Naive B cell (primary cell): Measurements from ENCODE around the gene SCT. TPM values are rescaled to one million over a fixed set of nuclear protein-coding genes. Genes with fewer than 3 reads are reported as not detected.
A peak's percentile ranks its signal among the peaks of the same experiment; 100 is the strongest.

ENCODE experiments used
- ATAC-seq, 2 donors: fragments of 150-1000 bp; cut with Tn5 transposase; 2 replicates each; pipeline ENCODE4 v1.10.0; 2021; ENCODE audit warnings: low read depth in 2 of 2, mild to moderate bottlenecking in 2 of 2, moderate library complexity in 2 of 2
- DNase-seq: peaks from one replicate; pipeline ENCODE4 v3.0.0; 2022
- H3K27ac Mint-ChIP-seq, 6 donors: one replicate each; pipeline ENCODE4 v1.8.0; 2020 to 2022; ENCODE audit warnings: mild to moderate bottlenecking in 6 of 6, mixed read lengths in 6 of 6, moderate library complexity in 5 of 6, inconsistent platforms in 2 of 6
- H3K27me3 Mint-ChIP-seq, 3 donors: one replicate each; pipeline ENCODE4 v1.8.0; 2021 to 2022; ENCODE audit warnings: mixed read lengths in 3 of 3, mild to moderate bottlenecking in 1 of 3
- H3K36me3 Mint-ChIP-seq, 2 donors: one replicate each; pipeline ENCODE4 v1.8.0; 2020 to 2022; ENCODE audit warnings: mixed read lengths in 2 of 2, inconsistent platforms in 1 of 2, mild to moderate bottlenecking in 1 of 2
- H3K4me1 Mint-ChIP-seq, 3 donors: one replicate each; pipeline ENCODE4 v1.8.0; 2020 to 2022; ENCODE audit warnings: mixed read lengths in 3 of 3, inconsistent platforms in 1 of 3, mild to moderate bottlenecking in 1 of 3, moderate library complexity in 1 of 3
- H3K4me3 Mint-ChIP-seq, 8 donors: one replicate each; pipeline ENCODE4 v1.8.0; 2020 to 2022; ENCODE audit warnings: mild to moderate bottlenecking in 8 of 8, mixed read lengths in 8 of 8, moderate library complexity in 8 of 8, inconsistent platforms in 2 of 8
- H3K9me3 Mint-ChIP-seq, 7 donors: one replicate each; pipeline ENCODE4 v1.8.0; 2020 to 2022; ENCODE audit warnings: mixed read lengths in 7 of 7, mild to moderate bottlenecking in 5 of 7, inconsistent platforms in 2 of 7, moderate library complexity in 1 of 7
- polyA plus RNA-seq, 6 donors: library from polyadenylated mRNA; unstranded; fragments of 300-500 nt; fragmentation: Illumina TruSeq; gene quantifications; one replicate each; pipeline ENCODE4 v1.2.3, GENCODE V29; 2021; ENCODE audit warnings: low read depth in 6 of 6

Gene SCT
- polyA plus RNA-seq, 6 donors from 2014 or later = not detected

DNA sequence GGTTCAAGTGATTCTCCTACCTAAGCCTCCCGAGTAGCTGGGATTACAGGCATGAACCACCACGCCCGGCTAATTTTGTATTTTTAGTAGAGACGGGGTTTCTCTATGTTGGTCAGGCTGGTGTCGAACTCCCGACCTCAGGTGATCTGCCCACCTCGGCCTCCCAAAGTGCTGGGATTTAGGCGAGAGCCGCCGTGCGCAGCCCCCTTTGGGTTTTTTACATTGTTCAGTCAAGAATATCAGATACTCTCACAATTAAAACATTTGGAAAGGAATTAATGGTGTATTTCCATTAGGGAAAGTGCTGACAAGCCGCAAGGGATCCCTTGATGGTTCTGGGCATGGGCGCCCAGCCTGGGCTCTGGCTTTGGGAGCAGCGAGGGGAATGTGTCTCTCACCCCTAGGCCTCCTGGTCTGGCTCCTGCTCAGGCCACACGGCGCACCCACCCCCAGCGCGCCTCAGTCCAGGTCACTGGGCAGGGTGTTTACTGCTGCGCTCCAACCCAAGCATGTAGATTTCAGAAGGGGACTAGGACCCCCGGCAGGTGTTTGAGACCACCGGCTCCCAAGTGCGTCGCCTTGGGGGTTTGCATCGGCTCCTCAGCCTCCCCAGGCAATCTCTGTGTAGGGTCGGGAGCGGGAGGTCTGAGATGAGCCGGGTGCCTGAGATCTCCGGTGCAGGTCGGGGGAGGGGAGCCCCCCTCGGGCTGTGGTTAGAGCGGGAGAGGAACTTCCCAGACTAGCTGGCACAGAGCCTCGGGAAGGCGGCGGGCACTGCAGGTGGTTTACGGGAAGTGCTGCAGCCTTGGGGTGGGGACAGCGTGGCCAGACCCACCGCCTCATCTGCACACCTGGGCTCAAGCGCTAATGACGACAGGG lies 10.4 kb downstream of the SCT start:
- Mint-ChIP-seq H3K4me3 (peak overlapping the region; percentile 90 to 96 (median 94)), H3K27me3 (no peaks in the 10 kb centered on the region), H3K27ac (peak overlapping the region; percentile 83 to 98 (median 94)), H3K36me3 (no peaks in the 10 kb centered on the region), H3K9me3 (no peaks in the 10 kb centered on the region), H3K4me1 (peaks cover 11 to 27% (median 13%) of the 10 kb centered on the region in 3 donors)
- no peak for DNase-seq
- no peak for ATAC-seq

DNA sequence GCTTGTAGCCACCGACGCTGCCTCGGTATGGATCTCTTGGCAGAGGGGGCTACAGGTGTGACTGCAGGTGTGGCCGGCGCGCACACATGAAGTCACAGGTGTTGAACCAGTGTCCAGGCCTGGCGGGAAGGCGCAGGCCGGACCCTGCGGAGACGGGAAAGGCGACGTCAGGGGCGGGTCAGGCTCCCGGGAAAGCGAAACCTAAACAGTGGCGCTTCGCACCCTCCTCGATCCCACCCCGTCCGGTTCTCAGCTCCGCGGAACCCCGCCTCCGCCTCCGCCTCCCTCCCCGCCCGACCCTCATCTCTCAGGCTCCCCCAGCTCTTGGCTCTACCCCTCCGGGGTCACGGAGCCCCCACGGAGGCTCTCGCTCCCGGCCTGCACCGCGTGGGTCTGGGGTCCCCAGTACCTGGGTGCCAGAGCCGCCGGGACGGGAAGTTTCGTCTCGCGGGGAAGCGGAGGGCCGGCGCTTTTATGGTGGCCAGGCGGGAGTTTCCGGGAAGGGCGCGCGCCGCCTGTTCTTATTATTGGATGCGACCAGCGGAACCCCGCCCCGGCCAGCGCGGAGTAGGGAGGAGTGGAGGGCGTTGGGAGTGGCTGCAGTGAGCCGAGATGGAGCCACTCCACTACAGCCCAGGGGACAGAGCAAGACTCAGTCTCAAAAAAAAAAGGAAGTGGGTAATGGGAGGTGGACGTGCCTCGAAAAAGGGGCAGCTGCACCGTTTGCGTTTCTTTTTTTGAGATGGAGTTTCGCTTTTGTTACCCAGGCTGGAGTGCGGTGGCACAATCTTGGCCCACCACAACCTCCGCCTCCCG lies 11.3 kb downstream of the SCT start, which contains the start of gene IRF7:
Gene IRF7, minus strand, starts transcription at position 447 of the 816 bp plus-strand sequence. CDS start 586 bp downstream, outside the sequence.
- Mint-ChIP-seq H3K4me3 (peak within 1 kb of the TSS; percentile 90 to 96 (median 94)), H3K36me3 (no peaks in the 10 kb centered on the region), H3K9me3 (no peaks in the 10 kb centered on the region), H3K27ac (peak within 1 kb of the TSS; percentile 92 to 98 (median 95)), H3K4me1 (peaks cover 11 to 27% (median 13%) of the 10 kb centered on the region in 3 donors), H3K27me3 (no peaks in the 10 kb centered on the region)
- DNase-seq (peak; percentile 93), ATAC-seq (peak; percentile 87 to 93)

DNA sequence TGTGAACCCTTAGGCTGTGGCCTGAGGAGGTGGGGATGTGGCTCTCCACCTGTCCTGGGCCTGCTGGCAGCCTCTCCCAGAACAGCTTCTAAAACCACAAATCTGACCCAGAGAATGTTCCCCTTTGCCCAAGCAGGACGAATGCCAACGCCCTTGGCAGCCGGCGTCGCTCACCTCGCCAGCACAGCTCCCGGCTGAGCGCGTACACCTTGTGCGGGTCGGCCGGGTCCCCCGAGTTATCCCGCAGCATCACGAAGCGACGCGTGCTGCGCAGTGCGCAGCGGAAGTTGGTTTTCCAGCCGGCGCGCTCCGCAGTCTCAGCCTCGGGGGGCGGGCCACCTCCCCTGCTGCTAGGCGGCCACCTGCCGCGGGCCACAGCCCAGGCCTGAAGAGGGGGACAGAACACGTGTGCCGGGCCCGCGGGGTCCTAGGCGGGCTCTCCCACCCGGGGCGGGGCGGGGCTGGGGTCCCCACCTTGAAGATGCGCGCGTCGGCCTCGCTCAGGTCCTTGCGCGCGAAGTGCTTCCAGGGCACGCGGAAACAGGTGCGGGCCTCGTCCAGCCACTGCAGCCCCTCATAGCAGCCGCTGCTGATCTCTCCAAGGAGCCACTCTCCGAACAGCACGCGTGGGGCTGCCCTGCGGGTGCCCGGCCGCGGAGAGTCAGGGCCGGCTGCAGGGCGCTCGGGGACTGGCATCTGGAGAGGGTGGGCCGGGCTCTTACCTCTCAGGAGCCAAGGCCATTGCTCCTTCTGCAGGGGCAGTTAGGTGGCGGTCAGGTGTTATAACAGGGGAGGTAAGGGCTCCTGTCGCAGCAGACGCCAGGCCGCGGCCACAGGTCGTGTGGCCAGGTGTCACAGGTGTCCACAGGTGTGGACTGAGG lies 12.1 kb downstream of the SCT start:
- ATAC-seq = no peak
- Mint-ChIP-seq H3K36me3 (no peaks in the 10 kb centered on the region), H3K4me3 (peak overlapping the region; percentile 90 to 96 (median 94)), H3K27me3 (no peaks in the 10 kb centered on the region), H3K4me1 (peaks cover 11 to 27% (median 13%) of the 10 kb centered on the region in 3 donors), H3K9me3 (no peaks in the 10 kb centered on the region), H3K27ac (peak overlapping the region; percentile 41 to 98 (median 92))
- DNase-seq = no peak

DNA sequence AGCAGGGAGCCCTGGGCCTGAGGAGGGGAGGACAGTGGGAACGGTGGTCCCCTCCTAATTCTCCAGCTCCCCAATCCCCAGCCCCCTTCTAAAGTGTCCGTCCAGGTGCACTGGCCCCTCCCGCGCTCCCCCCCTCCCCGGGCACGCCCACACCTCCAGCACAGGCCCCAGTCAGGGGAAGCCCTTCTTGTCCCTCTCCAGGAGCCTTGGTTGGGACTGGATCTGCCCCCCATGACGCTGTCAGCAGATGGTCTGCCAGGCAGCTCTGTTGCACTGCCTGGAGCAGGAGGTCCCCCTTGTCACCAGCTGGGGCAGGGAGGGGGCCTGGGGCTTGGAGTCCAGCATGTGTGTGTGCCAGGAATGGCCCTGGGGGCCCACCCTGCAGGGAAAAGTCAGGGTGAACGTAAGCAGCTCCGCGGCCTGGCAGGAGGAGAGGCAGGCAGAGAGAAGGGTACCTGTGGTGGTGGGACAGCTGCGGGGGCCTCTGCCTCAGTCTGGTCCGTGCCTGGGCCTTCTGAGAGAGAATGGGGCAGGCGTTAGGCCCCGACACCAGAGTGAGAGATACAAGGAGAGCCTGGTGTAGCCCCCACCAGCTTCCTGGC lies 12.9 kb downstream of the SCT start:
- H3K9me3 Mint-ChIP-seq = no peaks in the 10 kb centered on the region
- no peaks in the 10 kb centered on the region for H3K36me3 Mint-ChIP-seq
- ATAC-seq = no peak
- H3K4me1 Mint-ChIP-seq = peaks cover 11 to 27% (median 13%) of the 10 kb centered on the region in 3 donors
- H3K27me3 Mint-ChIP-seq = no peaks in the 10 kb centered on the region
- peak overlapping the region in 5 of 6 donors; percentile 41 to 92 (median 66) for H3K27ac Mint-ChIP-seq
- DNase-seq = no peak
- H3K4me3 Mint-ChIP-seq = peak overlapping the region; percentile 57 to 90 (median 75)

- DNase-seq = no peak
- Mint-ChIP-seq H3K27me3 (no peaks in the 10 kb centered on the region), H3K4me1 (peaks cover 11 to 27% (median 13%) of the 10 kb centered on the region in 3 donors), H3K4me3 (no peak overlapping the region), H3K9me3 (no peaks in the 10 kb centered on the region), H3K27ac (peak overlapping the region in 2 of 6 donors; percentile 76 to 92), H3K36me3 (no peaks in the 10 kb centered on the region)
- ATAC-seq = peak in 1 of 2 donors; percentile 9
Observed at GRCh38 chr11:613369-613968, 13.5 kb downstream of the SCT start.

DNA sequence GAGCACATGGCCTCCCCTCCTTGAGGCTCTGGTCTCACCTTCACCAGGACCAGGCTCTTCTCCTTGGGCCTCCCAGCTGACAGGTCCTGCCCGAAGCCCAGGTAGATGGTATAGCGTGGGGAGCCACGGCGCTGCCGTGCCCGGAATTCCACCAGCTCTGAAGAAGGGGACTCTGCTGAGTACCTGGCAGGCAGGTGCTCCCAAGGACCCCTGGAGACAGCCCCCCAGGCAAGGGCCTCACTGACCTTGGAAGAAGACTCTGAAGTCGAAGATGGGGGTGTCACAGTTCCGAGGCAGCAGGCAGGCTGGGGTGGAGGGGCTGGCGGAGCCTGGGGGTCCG lies 14.1 kb downstream of the SCT start:
- Mint-ChIP-seq H3K4me1 (peaks cover 11 to 27% (median 13%) of the 10 kb centered on the region in 3 donors), H3K4me3 (peak overlapping the region in 2 of 8 donors; percentile 47 to 84), H3K9me3 (no peaks in the 10 kb centered on the region), H3K36me3 (no peaks in the 10 kb centered on the region), H3K27ac (peak overlapping the region in 2 of 6 donors; percentile 36 to 92), H3K27me3 (no peaks in the 10 kb centered on the region)
- DNase-seq = no peak
- no peak for ATAC-seq

DNA sequence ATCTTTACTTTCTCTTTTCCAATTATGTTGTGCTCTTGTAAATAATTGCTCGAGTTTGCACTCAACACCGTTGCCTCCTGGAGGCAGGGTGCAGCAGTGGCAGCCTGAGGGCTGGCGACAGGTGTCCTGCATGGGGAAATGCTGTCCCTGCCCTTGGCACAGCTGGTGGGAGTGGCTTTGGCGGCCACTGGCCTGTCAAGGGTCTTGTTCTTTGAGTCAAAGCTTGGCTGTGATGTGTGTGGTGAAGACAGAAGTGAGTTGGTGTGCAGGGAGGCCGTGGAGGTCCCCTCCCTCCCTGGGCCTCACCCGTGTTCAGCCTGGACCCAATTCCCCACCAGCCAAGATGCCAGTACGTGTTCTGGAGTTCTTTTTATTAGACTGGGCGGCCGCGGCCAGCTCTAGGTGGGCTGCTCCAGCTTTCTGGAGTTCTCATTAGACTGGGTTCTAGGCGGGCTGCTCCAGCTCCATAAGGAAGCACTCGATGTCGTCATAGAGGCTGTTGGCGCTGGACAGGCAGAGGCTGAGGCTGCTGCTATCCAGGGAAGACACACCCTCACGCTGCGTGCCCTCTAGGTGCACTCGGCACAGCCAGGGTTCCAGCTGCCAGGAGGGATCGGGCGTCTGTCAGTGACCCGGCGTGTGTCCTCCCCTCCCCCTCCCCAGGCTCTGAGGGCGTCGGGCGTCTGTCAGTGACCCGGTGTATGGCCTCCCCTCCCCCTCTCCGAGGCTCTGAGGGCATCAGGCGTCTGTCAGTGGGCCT lies 14.6 kb downstream of the SCT start:
- H3K36me3 Mint-ChIP-seq = no peaks in the 10 kb centered on the region

DNA sequence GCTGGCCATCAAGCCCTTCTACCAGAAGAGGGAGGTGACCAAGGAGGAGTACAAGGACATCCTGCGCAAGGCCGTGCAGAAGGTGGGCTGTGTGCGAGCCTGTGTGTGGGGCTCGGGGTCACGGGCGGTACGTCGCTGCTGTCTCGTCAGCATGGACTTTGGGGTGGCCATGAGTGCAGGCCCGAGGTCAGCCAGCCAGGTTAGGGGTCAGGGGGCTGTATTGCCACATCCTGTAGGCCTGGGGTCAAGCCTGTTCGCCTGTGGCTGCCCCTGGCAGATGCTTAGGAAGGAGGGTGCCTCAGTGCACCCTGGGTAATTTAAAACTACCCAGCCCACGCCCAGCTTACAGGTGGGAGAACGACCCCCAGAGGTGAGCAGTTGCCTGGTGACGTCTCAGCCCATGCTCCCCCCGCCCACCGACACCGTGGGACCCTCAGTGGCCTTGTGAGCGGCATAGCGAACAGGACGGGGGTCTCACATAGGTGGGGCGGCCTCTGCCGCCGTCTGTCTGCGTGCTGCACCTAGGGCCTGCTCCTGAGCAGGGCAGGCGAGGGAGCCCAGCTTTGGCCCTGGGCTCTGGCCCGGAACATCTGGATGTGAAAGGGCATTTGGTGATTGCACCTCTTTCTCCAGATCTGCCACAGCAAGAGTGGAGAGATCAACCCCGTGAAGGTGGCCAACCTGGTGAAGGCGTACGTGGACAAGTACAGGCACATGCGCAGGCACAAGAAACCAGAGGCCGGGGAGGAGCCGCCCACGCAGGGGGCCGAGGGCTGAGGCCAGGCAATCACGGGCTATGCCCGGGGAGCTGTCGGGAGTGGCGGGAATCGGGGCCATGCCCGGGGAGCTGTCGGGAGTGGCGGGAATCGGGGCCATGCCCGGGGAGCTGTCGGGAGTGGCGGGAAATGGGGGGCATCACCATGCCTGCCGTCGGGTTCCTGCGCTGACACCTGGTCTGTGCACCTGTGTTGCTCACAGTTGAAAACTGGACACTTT lies 15.7 kb downstream of the SCT start:
- peak overlapping the region in 2 of 8 donors; percentile 25 to 58 for H3K4me3 Mint-ChIP-seq
- peaks cover 5 to 22% (median 6%) of the 10 kb centered on the region in 3 donors for H3K4me1 Mint-ChIP-seq
- ATAC-seq (no peak), DNase-seq (no peak)
- H3K27me3 Mint-ChIP-seq = no peaks in the 10 kb centered on the region
- H3K9me3 Mint-ChIP-seq = no peaks in the 10 kb centered on the region
- no peaks in the 10 kb centered on the region for H3K36me3 Mint-ChIP-seq
- peak overlapping the region in 3 of 6 donors; percentile 53 to 95 (median 72) for H3K27ac Mint-ChIP-seq

More for the DNA sequence above, 14.6 kb downstream of the SCT start:
- H3K27ac Mint-ChIP-seq = peak overlapping the region in 4 of 6 donors; percentile 53 to 90 (median 72)
- H3K27me3 Mint-ChIP-seq = no peaks in the 10 kb centered on the region
- ATAC-seq (no peak), DNase-seq (no peak)
- peak overlapping the region in 4 of 8 donors; percentile 25 to 84 (median 52) for H3K4me3 Mint-ChIP-seq
- H3K9me3 Mint-ChIP-seq = no peaks in the 10 kb centered on the region
- peaks cover 11 to 27% (median 13%) of the 10 kb centered on the region in 3 donors for H3K4me1 Mint-ChIP-seq

DNA sequence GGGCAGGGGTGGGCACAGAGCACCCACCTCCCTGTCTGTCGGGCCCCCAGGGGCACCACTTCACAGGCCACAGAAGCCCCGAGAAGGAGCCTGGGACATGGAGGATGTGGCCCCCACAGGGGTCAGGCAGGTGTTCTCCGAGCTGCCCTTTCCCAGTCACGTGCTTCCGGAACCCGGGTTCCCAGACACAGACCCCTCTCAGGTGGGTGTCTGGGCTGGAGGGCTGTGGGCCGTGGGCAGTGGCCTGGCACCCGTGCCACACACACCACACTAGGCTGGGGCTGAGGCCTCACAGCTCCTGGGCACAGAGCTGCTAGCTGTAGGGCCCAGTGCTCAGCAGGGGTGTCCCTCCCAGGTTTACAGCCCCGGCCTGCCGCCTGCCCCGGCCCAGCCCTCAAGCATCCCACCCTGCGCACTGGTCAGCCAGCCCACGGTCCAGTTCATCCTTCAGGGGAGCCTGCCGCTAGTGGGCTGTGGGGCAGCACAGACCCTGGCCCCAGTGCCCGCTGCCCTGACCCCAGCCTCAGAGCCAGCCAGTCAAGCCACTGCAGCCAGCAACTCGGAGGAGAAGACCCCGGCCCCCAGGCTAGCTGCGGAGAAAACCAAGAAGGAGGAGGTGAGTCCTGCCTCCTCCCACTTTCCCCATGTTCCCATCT lies 16.7 kb downstream of the SCT start:
- Mint-ChIP-seq H3K27me3 (no peaks in the 10 kb centered on the region), H3K4me3 (peak overlapping the region in 1 of 8 donors; percentile 58), H3K36me3 (no peaks in the 10 kb centered on the region), H3K4me1 (peaks cover 0 to 12% (median 0%) of the 10 kb centered on the region in 3 donors), H3K27ac (peak overlapping the region in 2 of 6 donors; percentile 11 to 34), H3K9me3 (no peaks in the 10 kb centered on the region)
- no peak for ATAC-seq
- no peak for DNase-seq

GRCh38 chr11:609341-609811 lies 17.6 kb downstream of the SCT start:
- DNase-seq (no peak), ATAC-seq (no peak)
- H3K27ac Mint-ChIP-seq = peak overlapping the region in 1 of 6 donors; percentile 34
- no peaks in the 10 kb centered on the region for H3K9me3 Mint-ChIP-seq
- no peaks in the 10 kb centered on the region for H3K36me3 Mint-ChIP-seq
- H3K4me3 Mint-ChIP-seq = no peak overlapping the region
- H3K4me1 Mint-ChIP-seq = peaks cover 0 to 7% (median 0%) of the 10 kb centered on the region in 3 donors
- no peaks in the 10 kb centered on the region for H3K27me3 Mint-ChIP-seq
